Measurements from ENCODE around the gene ADARB2. TPM values are rescaled to one million over a fixed set of nuclear protein-coding genes. Genes with fewer than 3 reads are reported as not detected.

ADARB2 gene
- total and polyA plus RNA-seq, 4 donors: 0.55 to 0.70 (median 0.59) TPM; not detected in 1

GRCh38 chr10:1624240-1624639 lies 113.1 kb downstream of the ADARB2 start:
- no peak for TF ChIP-seq FOXA1 (IDR thresholded peaks at IDR 0.05)
- no peak for TF ChIP-seq CTCF (IDR thresholded peaks at IDR 0.05; ENCODE audit: low read depth, low read length, missing input control)
- no peak for TF ChIP-seq HNF4A (conservative IDR thresholded peaks at IDR 0.05)
- TF ChIP-seq REST (IDR thresholded peaks at IDR 0.05): no peak
- TF ChIP-seq RXRA (IDR thresholded peaks at IDR 0.05): no peak
- TF ChIP-seq NR2F2 (IDR thresholded peaks at IDR 0.05): no peak
- no peak for TF ChIP-seq JUND (IDR thresholded peaks at IDR 0.05)
- TF ChIP-seq RAD21 (IDR thresholded peaks at IDR 0.05): no peak
- TF ChIP-seq ZBTB33 (IDR thresholded peaks at IDR 0.05): no peak
- 81% methylated on average over 12 of the region's 12 CpGs for WGBS
- Histone ChIP-seq H3K27me3 (ENCODE audit: control insufficient read depth in 4 of 4, insufficient read depth in 4 of 4, low read length in 3 of 4) (no peaks in the 10 kb centered on the region), H3K36me3 (ENCODE audit: control insufficient read depth in 4 of 4, insufficient read depth in 3 of 4, low read depth in 1 of 4, low read length in 3 of 4) (no peaks in the 10 kb centered on the region), H3K9me3 (ENCODE audit: control insufficient read depth in 4 of 4, low read length in 3 of 4) (no peaks in the 10 kb centered on the region), H3K9ac (ENCODE audit: low read depth in 1 of 2, low read length in 2 of 2) (no peak overlapping the region), H3K4me3 (ENCODE audit: low read depth in 1 of 3, low read length in 3 of 3) (no peak overlapping the region), H3K27ac (ENCODE audit: low read depth in 1 of 2, low read length in 2 of 2) (no peak overlapping the region), H3K4me1 (ENCODE audit: control insufficient read depth in 4 of 4, insufficient read depth in 4 of 4, low read length in 3 of 4) (no peaks in the 10 kb centered on the region)
- DNase-seq (ENCODE audit: low spot score): no peak

- no peaks in the 10 kb centered on the region for H3K36me3 ChIP-seq (ENCODE audit: control insufficient read depth in 4 of 4, insufficient read depth in 3 of 4, low read depth in 1 of 4, low read length in 3 of 4)
- no peaks in the 10 kb centered on the region for H3K27me3 ChIP-seq (ENCODE audit: control insufficient read depth in 4 of 4, insufficient read depth in 4 of 4, low read length in 3 of 4)
- no peak overlapping the region for H3K27ac ChIP-seq (ENCODE audit: low read depth in 1 of 2, low read length in 2 of 2)
- TF ChIP-seq TAF1 (conservative IDR thresholded peaks at IDR 0.05): no peak
- no peak for TF ChIP-seq MAX (IDR thresholded peaks at IDR 0.05)
- TF ChIP-seq GABPA (IDR thresholded peaks at IDR 0.05 in 1 of 2, conservative IDR thresholded peaks at IDR 0.05 in 1 of 2): no peak
- TF ChIP-seq REST (IDR thresholded peaks at IDR 0.05): no peak
- no peak for TF ChIP-seq RXRA (IDR thresholded peaks at IDR 0.05)
- TF ChIP-seq ZBTB33 (IDR thresholded peaks at IDR 0.05): no peak
- TF ChIP-seq SP1 (IDR thresholded peaks at IDR 0.05): no peak
- no peak for TF ChIP-seq CTCF (IDR thresholded peaks at IDR 0.05; ENCODE audit: low read depth, low read length, missing input control)
- no peak for TF ChIP-seq HNF4G (IDR thresholded peaks at IDR 0.05)
- no peak overlapping the region for H3K4me3 ChIP-seq (ENCODE audit: low read depth in 1 of 3, low read length in 3 of 3)
- no peaks in the 10 kb centered on the region for H3K4me1 ChIP-seq (ENCODE audit: control insufficient read depth in 4 of 4, insufficient read depth in 4 of 4, low read length in 3 of 4)
- no peak for DNase-seq (ENCODE audit: low spot score)
- H3K9me3 ChIP-seq (ENCODE audit: control insufficient read depth in 4 of 4, low read length in 3 of 4): no peaks in the 10 kb centered on the region
- no peak overlapping the region for H3K9ac ChIP-seq (ENCODE audit: low read depth in 1 of 2, low read length in 2 of 2)
These were observed 116.5 kb downstream of the ADARB2 start for GRCh38 chr10:1620803-1621202.
